EH (cell line): ENCODE data around the gene KSR1.
"Not testable (repeated sequence)": the region's sequence is repeated elsewhere in the genome, so short reads cannot be mapped to it uniquely, and the experiment has no call there.

Source experiments
- DNase-seq: peaks from one replicate; pipeline ENCODE4 v3.0.0-alpha.2; 2015; ENCODE audit warnings: low read depth

KSR1 gene

GRCh38 chr17:27494192-27495091 lies 38.2 kb downstream of the KSR1 start:
- peak; percentile 41 for DNase-seq

- no peak for DNase-seq
Observed at GRCh38 chr17:27495460-27495859, 39.2 kb downstream of the KSR1 start.

- no peak for DNase-seq
Observed at GRCh38 chr17:27496005-27496404, 39.8 kb downstream of the KSR1 start.

GRCh38 chr17:27496437-27496943 lies 40.2 kb downstream of the KSR1 start:
- DNase-seq = no peak

GRCh38 chr17:27496971-27497370 lies 40.7 kb downstream of the KSR1 start:
- no peak for DNase-seq

- no peak for DNase-seq
Observed at GRCh38 chr17:27497696-27498095, 41.4 kb downstream of the KSR1 start.

GRCh38 chr17:27498615-27499309 lies 42.5 kb downstream of the KSR1 start:
- no peak for DNase-seq

GRCh38 chr17:27499451-27500265 lies 43.4 kb downstream of the KSR1 start:
- no peak for DNase-seq

GRCh38 chr17:27501338-27501737 lies 45.1 kb downstream of the KSR1 start:
- DNase-seq = not testable (repeated sequence)

- DNase-seq = peak; percentile 92
Observed at GRCh38 chr17:27502526-27503324, 46.5 kb downstream of the KSR1 start.

GRCh38 chr17:27503611-27504010 lies 47.4 kb downstream of the KSR1 start:
- DNase-seq = no peak

- no peak for DNase-seq
Observed at GRCh38 chr17:27504188-27504995, 48.1 kb downstream of the KSR1 start.

- peak; percentile 9 for DNase-seq
Observed at GRCh38 chr17:27506348-27507218, 50.3 kb downstream of the KSR1 start.

GRCh38 chr17:27511168-27511883 lies 55.1 kb downstream of the KSR1 start:
- no peak for DNase-seq

- DNase-seq = no peak
Observed at GRCh38 chr17:27512031-27512430, 55.8 kb downstream of the KSR1 start.

- DNase-seq = no peak
Observed at GRCh38 chr17:27512511-27513346, 56.5 kb downstream of the KSR1 start.

- DNase-seq = no peak
Observed at GRCh38 chr17:27513849-27514248, 57.6 kb downstream of the KSR1 start.
